Caco-2 (cell line): ENCODE results near the gene INSYN2A. TPM values are rescaled to one million over a fixed set of nuclear protein-coding genes. Genes with fewer than 3 reads are reported as not detected.

Experiments used
- BruUV-seq: library from RNA; stranded (reverse); fragments of 400-500 nt; replicated peaks from 2 replicates; lab custom pipeline; 2021; lab: Mats Ljungman, UMichigan
- CTCF ChIA-PET: fragments of 300-600 bp; sonication (Branson Sonifier 250); formaldehyde crosslinking; loops from one replicate; lab custom pipeline; 2022; ENCODE audit warnings: antibody characterized with exemption; lab: Charles Lee
- POLR2A ChIA-PET: fragments of 300-600 bp; sonication (Branson Sonifier 250); formaldehyde crosslinking; loops from one replicate; lab custom pipeline; 2022; ENCODE audit warnings: antibody characterized with exemption; lab: Charles Lee
- DNase-seq, 2 experiments: peaks; one replicate each; pipeline versions ENCODE4 v3.0.0 to v3.0.0-alpha.2; 2020 to 2022
- H3K27me3 ChIP-seq: replicated peaks from 2 replicates; pipeline ENCODE4 v1.6.0; 2011; ENCODE audit warnings: low read length; ENCODE audit not compliant: control insufficient read depth, insufficient read depth
- H3K36me3 ChIP-seq: 2 replicates; pipeline ENCODE4 v1.5.1; 2011; ENCODE audit warnings: low read length; ENCODE audit not compliant: control insufficient read depth, insufficient read depth
- H3K4me1 ChIP-seq: fragments of 250-450 bp; sonication (Bioruptor Pico); 2 replicates; pipeline ENCODE4 v1.5.1; 2020; ENCODE audit warnings: mild to moderate bottlenecking
- H3K4me3 ChIP-seq: 2 replicates; pipeline ENCODE4 v1.5.1; 2011; ENCODE audit warnings: low read depth, mild to moderate bottlenecking, control low read depth, low read length
- H3K9me3 ChIP-seq: fragments of 250-450 bp; sonication (Bioruptor Pico); 2 replicates; pipeline ENCODE4 v1.5.1; 2020; ENCODE audit warnings: mild to moderate bottlenecking, moderate library complexity
- H3K27ac Mint-ChIP-seq: one replicate; pipeline ENCODE4 v1.8.0; 2022; ENCODE audit warnings: mixed read lengths; ENCODE audit not compliant: unreplicated experiment
- H3K27me3 Mint-ChIP-seq: one replicate; pipeline ENCODE4 v1.8.0; 2022; ENCODE audit warnings: mixed read lengths; ENCODE audit not compliant: insufficient read depth, unreplicated experiment
- H3K36me3 Mint-ChIP-seq: one replicate; pipeline ENCODE4 v1.8.0; 2022; ENCODE audit warnings: mild to moderate bottlenecking, mixed read lengths; ENCODE audit not compliant: insufficient read depth, unreplicated experiment
- H3K4me1 Mint-ChIP-seq: one replicate; pipeline ENCODE4 v1.8.0; 2022; ENCODE audit warnings: low read depth, mixed read lengths; ENCODE audit not compliant: unreplicated experiment
- H3K4me3 Mint-ChIP-seq: one replicate; pipeline ENCODE4 v1.8.0; 2022; ENCODE audit warnings: mild to moderate bottlenecking, moderate library complexity, mixed read lengths; ENCODE audit not compliant: unreplicated experiment
- H3K9me3 Mint-ChIP-seq: one replicate; pipeline ENCODE4 v1.8.0; 2022; ENCODE audit warnings: mixed read lengths; ENCODE audit not compliant: unreplicated experiment
- intact Hi-C: fragments of 100-400 bp; cut with micrococcal nuclease; formaldehyde crosslinking; loops from one replicate; pipeline ENCODE4 v1.10.0; 2022; ENCODE audit not compliant: unreplicated experiment
- total RNA-seq: library from RNA; stranded (reverse); gene quantifications from 2 replicates; pipeline ENCODE4 v1.2.3, GENCODE V29; 2022
- TF ChIP-seq, protein P1 (sequence below), 2 experiments: fragments of 200-600 bp in 1 of 2; IDR thresholded peaks; 1 replicate in 1 of 2; 2 replicates in 1 of 2; pipeline versions ENCODE4 v1.5.1 to v1.8.0; 2011 to 2022; ENCODE audit warnings: antibody characterized with exemption in 1 of 2, control low read depth in 1 of 2, inconsistent platforms in 1 of 2, low read depth in 1 of 2, low read length in 1 of 2, mild to moderate bottlenecking in 1 of 2, moderate library complexity in 1 of 2; ENCODE audit not compliant: insufficient read depth in 1 of 2, severe bottlenecking in 1 of 2, unreplicated experiment in 1 of 2

INSYN2A gene
- total RNA-seq, 1 experiment from 2014 or later, result not detected

DNA sequence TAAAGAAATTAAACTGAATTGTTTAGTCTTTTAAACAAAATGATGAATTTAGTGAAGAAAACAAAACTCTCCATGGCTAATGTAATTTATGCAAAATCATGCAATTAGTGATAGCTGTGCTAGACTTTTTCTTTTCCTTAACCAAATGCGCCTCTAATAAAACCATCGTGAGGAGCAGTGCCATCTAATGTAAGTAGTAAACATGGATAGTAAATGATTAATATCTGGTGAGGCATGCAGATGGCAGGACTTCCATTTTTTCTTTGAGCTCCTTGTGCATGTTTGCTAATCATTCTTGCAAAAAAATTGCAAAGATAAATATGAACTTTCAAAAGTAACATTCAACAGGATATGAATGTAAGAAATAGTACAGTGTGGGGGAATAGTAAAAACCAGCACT lies 2.3 kb downstream of the INSYN2A start:
- BruUV-seq, result no TSS peak
- POLR2A ChIA-PET, result no interaction called here
- DNase-seq, result no peak
- CTCF ChIA-PET, result no interaction called here
- no peaks in the 10 kb centered on the region for H3K9me3 ChIP-seq
- Mint-ChIP-seq H3K4me3 (no peak overlapping the region), H3K4me1 (no peaks in the 10 kb centered on the region), H3K27ac (no peak overlapping the region), H3K9me3 (no peaks in the 10 kb centered on the region), H3K36me3 (peaks cover 7% of the 10 kb centered on the region), H3K27me3 (no peaks in the 10 kb centered on the region)
- no peaks in the 10 kb centered on the region for H3K27me3 ChIP-seq
- H3K4me3 ChIP-seq, result no peak overlapping the region
- H3K4me1 ChIP-seq, result 0 out of 2 replicates have a peak, but pooled peaks cover 3% of the 10 kb centered on the region
- intact Hi-C loops, result no loop called here
- TF ChIP-seq, protein P1, sequence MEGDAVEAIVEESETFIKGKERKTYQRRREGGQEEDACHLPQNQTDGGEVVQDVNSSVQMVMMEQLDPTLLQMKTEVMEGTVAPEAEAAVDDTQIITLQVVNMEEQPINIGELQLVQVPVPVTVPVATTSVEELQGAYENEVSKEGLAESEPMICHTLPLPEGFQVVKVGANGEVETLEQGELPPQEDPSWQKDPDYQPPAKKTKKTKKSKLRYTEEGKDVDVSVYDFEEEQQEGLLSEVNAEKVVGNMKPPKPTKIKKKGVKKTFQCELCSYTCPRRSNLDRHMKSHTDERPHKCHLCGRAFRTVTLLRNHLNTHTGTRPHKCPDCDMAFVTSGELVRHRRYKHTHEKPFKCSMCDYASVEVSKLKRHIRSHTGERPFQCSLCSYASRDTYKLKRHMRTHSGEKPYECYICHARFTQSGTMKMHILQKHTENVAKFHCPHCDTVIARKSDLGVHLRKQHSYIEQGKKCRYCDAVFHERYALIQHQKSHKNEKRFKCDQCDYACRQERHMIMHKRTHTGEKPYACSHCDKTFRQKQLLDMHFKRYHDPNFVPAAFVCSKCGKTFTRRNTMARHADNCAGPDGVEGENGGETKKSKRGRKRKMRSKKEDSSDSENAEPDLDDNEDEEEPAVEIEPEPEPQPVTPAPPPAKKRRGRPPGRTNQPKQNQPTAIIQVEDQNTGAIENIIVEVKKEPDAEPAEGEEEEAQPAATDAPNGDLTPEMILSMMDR (IDR thresholded peaks at IDR 0.05; ENCODE audit: insufficient read depth in 1 of 2, low read depth in 1 of 2, low read length in 1 of 2, severe bottlenecking in 1 of 2, unreplicated experiment in 1 of 2), result no peak
- no peaks in the 10 kb centered on the region for H3K36me3 ChIP-seq

DNA sequence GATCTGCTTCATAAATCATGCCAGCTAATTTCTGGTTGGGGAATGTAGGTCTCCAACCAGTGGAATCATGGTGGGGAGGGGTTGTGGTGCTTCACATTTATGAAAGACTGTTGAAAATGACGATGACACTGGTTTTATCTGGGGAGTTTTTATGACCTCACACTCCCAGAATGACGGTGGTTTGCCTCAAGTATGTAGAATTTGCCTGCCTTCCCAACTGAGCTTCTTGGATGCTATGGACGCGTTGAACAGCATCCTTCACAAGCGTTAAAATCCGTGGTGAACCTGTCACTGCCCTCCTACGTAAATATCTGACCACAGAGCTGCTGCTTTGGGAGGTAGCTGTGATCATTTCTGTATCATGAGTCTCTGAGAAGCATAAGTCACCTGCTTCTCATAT lies 3.3 kb downstream of the INSYN2A start:
- no peak overlapping the region for H3K4me3 Mint-ChIP-seq
- H3K36me3 Mint-ChIP-seq, result peaks cover 7% of the 10 kb centered on the region
- H3K27ac Mint-ChIP-seq, result no peak overlapping the region
- POLR2A ChIA-PET, result no interaction called here
- no peaks in the 10 kb centered on the region for H3K36me3 ChIP-seq
- H3K27me3 ChIP-seq, result no peaks in the 10 kb centered on the region
- H3K4me1 ChIP-seq, result 0 out of 2 replicates have a peak, but pooled peaks cover 3% of the 10 kb centered on the region
- H3K4me3 ChIP-seq, result no peak overlapping the region
- CTCF ChIA-PET, result no interaction called here
- intact Hi-C loops, result no loop called here
- no peak for DNase-seq
- H3K4me1 Mint-ChIP-seq, result no peaks in the 10 kb centered on the region
- no peaks in the 10 kb centered on the region for H3K27me3 Mint-ChIP-seq
- no peaks in the 10 kb centered on the region for H3K9me3 Mint-ChIP-seq
- no TSS peak for BruUV-seq
- TF ChIP-seq, protein P1 (IDR thresholded peaks at IDR 0.05; ENCODE audit: insufficient read depth in 1 of 2, low read depth in 1 of 2, low read length in 1 of 2, severe bottlenecking in 1 of 2, unreplicated experiment in 1 of 2), result no peak
- no peaks in the 10 kb centered on the region for H3K9me3 ChIP-seq

DNA sequence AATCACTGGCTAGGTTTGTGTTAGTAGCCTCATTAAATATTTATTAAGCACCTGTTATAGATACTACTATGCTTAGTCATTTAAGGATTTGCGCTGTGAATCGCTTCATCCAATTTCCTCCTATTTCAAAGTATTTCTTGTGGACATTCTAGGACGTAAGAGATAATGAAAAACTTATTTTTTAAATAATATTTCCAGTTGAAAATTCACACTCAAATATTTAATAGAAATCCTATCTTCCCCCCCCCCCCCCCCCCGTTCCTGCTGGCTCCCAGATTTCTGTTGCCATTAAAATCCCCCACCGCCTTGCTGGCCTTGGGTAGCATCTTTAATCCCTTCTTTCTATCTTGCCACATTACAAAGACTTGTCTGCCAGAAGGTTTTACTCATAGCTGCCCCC lies 6.0 kb downstream of the INSYN2A start:
- Histone ChIP-seq H3K4me3 (no peak overlapping the region), H3K27me3 (no peaks in the 10 kb centered on the region), H3K4me1 (0 out of 2 replicates have a peak, but pooled peaks cover 3% of the 10 kb centered on the region), H3K36me3 (no peaks in the 10 kb centered on the region; the same call in 1 of the 2 replicates), H3K9me3 (no peaks in the 10 kb centered on the region)
- H3K36me3 Mint-ChIP-seq, result peaks cover 7% of the 10 kb centered on the region
- POLR2A ChIA-PET, result no interaction called here
- BruUV-seq, result no TSS peak
- CTCF ChIA-PET, result no interaction called here
- H3K4me1 Mint-ChIP-seq, result no peaks in the 10 kb centered on the region
- no peak overlapping the region for H3K4me3 Mint-ChIP-seq
- no peak for DNase-seq
- H3K27ac Mint-ChIP-seq, result no peak overlapping the region
- H3K9me3 Mint-ChIP-seq, result no peaks in the 10 kb centered on the region
- intact Hi-C loops, result no loop called here
- TF ChIP-seq, protein P1 (IDR thresholded peaks at IDR 0.05; ENCODE audit: insufficient read depth in 1 of 2, low read depth in 1 of 2, low read length in 1 of 2, severe bottlenecking in 1 of 2, unreplicated experiment in 1 of 2), result no peak
- H3K27me3 Mint-ChIP-seq, result no peaks in the 10 kb centered on the region
